Endodermal cell (in vitro differentiated cells): ENCODE data around the gene DNM1. TPM values are rescaled to one million over a fixed set of nuclear protein-coding genes. Genes with fewer than 3 reads are reported as not detected.

Experiments
- DNase-seq: peaks from one replicate; pipeline ENCODE4 v3.0.0-alpha.2; 2017
- H3K27ac ChIP-seq: 2 replicates; pipeline ENCODE4 v1.5.1; 2013; ENCODE audit warnings: mild to moderate bottlenecking, low read depth, low read length, moderate library complexity
- H3K27me3 ChIP-seq: 2 replicates; pipeline ENCODE4 v1.6.1; 2013; ENCODE audit warnings: mild to moderate bottlenecking, low read length, moderate library complexity; ENCODE audit not compliant: insufficient read depth, control insufficient read depth, poor library complexity, severe bottlenecking
- H3K36me3 ChIP-seq: 2 replicates; pipeline ENCODE4 v1.7.0; 2013; ENCODE audit warnings: mild to moderate bottlenecking, low read length, moderate library complexity; ENCODE audit not compliant: control insufficient read depth, insufficient read depth
- H3K4me1 ChIP-seq: one replicate; pipeline ENCODE4 v1.7.0; 2013; ENCODE audit warnings: low read length; ENCODE audit not compliant: control insufficient read depth, insufficient read depth
- H3K4me3 ChIP-seq: 2 replicates; pipeline ENCODE4 v1.5.1; 2013; ENCODE audit warnings: mild to moderate bottlenecking, low read length, moderate library complexity
- H3K9ac ChIP-seq: 2 replicates; pipeline ENCODE4 v1.6.1; 2013; ENCODE audit warnings: mild to moderate bottlenecking, low read length, moderate library complexity; ENCODE audit not compliant: poor library complexity, severe bottlenecking; ENCODE audit errors: extremely low read depth
- H3K9me3 ChIP-seq: 2 replicates; pipeline ENCODE4 v1.6.1; 2013; ENCODE audit warnings: mild to moderate bottlenecking, low read length, moderate library complexity; ENCODE audit not compliant: control insufficient read depth
- H3K27ac Mint-ChIP-seq: 2 replicates; pipeline ENCODE4 v1.8.0; 2020; ENCODE audit warnings: mixed read lengths
- H3K27me3 Mint-ChIP-seq: 2 replicates; pipeline ENCODE4 v1.8.0; 2021; ENCODE audit warnings: mild to moderate bottlenecking, mixed read lengths; ENCODE audit not compliant: insufficient read depth
- H3K36me3 Mint-ChIP-seq: 2 replicates; pipeline ENCODE4 v1.8.0; 2020; ENCODE audit warnings: low read depth, mixed read lengths
- H3K4me1 Mint-ChIP-seq: 2 replicates; pipeline ENCODE4 v1.8.0; 2020; ENCODE audit warnings: mixed read lengths
- H3K4me3 Mint-ChIP-seq: 2 replicates; pipeline ENCODE4 v1.8.0; 2020; ENCODE audit warnings: mild to moderate bottlenecking, moderate library complexity, mixed read lengths
- H3K9me3 Mint-ChIP-seq: 2 replicates; pipeline ENCODE4 v1.8.0; 2020; ENCODE audit warnings: mild to moderate bottlenecking, mixed read lengths
- WGBS, 2 experiments: methylation state at CpG; one replicate each; pipeline versions ENCODE4 v1.1.5 to v1.1.7; 2013; ENCODE audit warnings: missing lambda C conversion rate in 2 of 2, mixed read lengths in 1 of 2; ENCODE audit not compliant: insufficient coverage in 1 of 2, insufficient read length in 1 of 2; 5-methylcytosine and 5-hydroxymethylcytosine counted together
- total RNA-seq, 2 donors: library from RNA; stranded (reverse); fragmentation: NEBNext Ultra II Directional in 1 of 2; extraction: Animal tissue kit (Norgen Biotek cat#: 25700) in 1 of 2; gene quantifications; 2 replicates in 1 of 2; 3 replicates in 1 of 2; pipeline ENCODE4 v1.2.1, GENCODE V29; 2021
- TF ChIP-seq, protein P1 (sequence below): fragments of 200-600 bp; sonication (generic); conservative IDR thresholded peaks from 2 replicates; pipeline ENCODE4 v1.5.0; 2021; ENCODE audit warnings: antibody characterized with exemption, mild to moderate bottlenecking

Gene DNM1
- total RNA-seq, 2 donors from 2014 or later, result 55.8 to 147 TPM

- H3K9me3 ChIP-seq, result no peaks in the 10 kb centered on the region
- no peaks in the 10 kb centered on the region for H3K27me3 ChIP-seq
- Mint-ChIP-seq H3K4me3 (no peak overlapping the region), H3K4me1 (peaks cover 6% of the 10 kb centered on the region), H3K27ac (no peak overlapping the region), H3K36me3 (peaks cover 40% of the 10 kb centered on the region), H3K27me3 (no peaks in the 10 kb centered on the region), H3K9me3 (no peaks in the 10 kb centered on the region)
- no peak overlapping the region for H3K27ac ChIP-seq
- H3K36me3 ChIP-seq, result peaks cover 67% of the 10 kb centered on the region
- WGBS, 2 experiments, result 94 to 100% methylated on average over 2 to 3 of the region's 3 CpGs
- peak; percentile 36 for DNase-seq
- TF ChIP-seq, protein P1, sequence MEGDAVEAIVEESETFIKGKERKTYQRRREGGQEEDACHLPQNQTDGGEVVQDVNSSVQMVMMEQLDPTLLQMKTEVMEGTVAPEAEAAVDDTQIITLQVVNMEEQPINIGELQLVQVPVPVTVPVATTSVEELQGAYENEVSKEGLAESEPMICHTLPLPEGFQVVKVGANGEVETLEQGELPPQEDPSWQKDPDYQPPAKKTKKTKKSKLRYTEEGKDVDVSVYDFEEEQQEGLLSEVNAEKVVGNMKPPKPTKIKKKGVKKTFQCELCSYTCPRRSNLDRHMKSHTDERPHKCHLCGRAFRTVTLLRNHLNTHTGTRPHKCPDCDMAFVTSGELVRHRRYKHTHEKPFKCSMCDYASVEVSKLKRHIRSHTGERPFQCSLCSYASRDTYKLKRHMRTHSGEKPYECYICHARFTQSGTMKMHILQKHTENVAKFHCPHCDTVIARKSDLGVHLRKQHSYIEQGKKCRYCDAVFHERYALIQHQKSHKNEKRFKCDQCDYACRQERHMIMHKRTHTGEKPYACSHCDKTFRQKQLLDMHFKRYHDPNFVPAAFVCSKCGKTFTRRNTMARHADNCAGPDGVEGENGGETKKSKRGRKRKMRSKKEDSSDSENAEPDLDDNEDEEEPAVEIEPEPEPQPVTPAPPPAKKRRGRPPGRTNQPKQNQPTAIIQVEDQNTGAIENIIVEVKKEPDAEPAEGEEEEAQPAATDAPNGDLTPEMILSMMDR, result no peak
- no peaks in the 10 kb centered on the region for H3K4me1 ChIP-seq
- no peak overlapping the region for H3K4me3 ChIP-seq
- H3K9ac ChIP-seq, result no peak overlapping the region
Measured at GRCh38 chr9:128271112-128271511, 67.9 kb downstream of the DNM1 start.

GRCh38 chr9:128271512-128271911 is 68.3 kb downstream of the DNM1 start:
- Mint-ChIP-seq H3K9me3 (no peaks in the 10 kb centered on the region), H3K4me1 (peaks cover 6% of the 10 kb centered on the region), H3K36me3 (peaks cover 36% of the 10 kb centered on the region), H3K27me3 (no peaks in the 10 kb centered on the region), H3K27ac (no peak overlapping the region), H3K4me3 (no peak overlapping the region)
- H3K4me1 ChIP-seq, result no peaks in the 10 kb centered on the region
- no peak overlapping the region for H3K27ac ChIP-seq
- H3K36me3 ChIP-seq, result peaks cover 66% of the 10 kb centered on the region
- no peaks in the 10 kb centered on the region for H3K9me3 ChIP-seq
- WGBS, 2 experiments, result 95 to 100% methylated on average over 3 to 5 of the region's 5 CpGs
- no peak overlapping the region for H3K4me3 ChIP-seq
- H3K9ac ChIP-seq, result no peak overlapping the region
- TF ChIP-seq, protein P1, result no peak
- H3K27me3 ChIP-seq, result no peaks in the 10 kb centered on the region
- no peak for DNase-seq

- Mint-ChIP-seq H3K4me1 (peaks cover 14% of the 10 kb centered on the region), H3K27me3 (no peaks in the 10 kb centered on the region), H3K36me3 (peaks cover 20% of the 10 kb centered on the region), H3K9me3 (no peaks in the 10 kb centered on the region), H3K27ac (peak overlapping the region; percentile 66), H3K4me3 (peak overlapping the region; percentile 89)
- Histone ChIP-seq H3K9ac (peak overlapping the region; percentile 99), H3K9me3 (no peaks in the 10 kb centered on the region), H3K4me3 (peak overlapping the region; percentile 94), H3K4me1 (no peaks in the 10 kb centered on the region), H3K27me3 (no peaks in the 10 kb centered on the region), H3K27ac (no peak overlapping the region), H3K36me3 (peaks cover 44% of the 10 kb centered on the region)
- DNase-seq, result no peak
- TF ChIP-seq, protein P1, result no peak
- 94 to 95% methylated on average over 6 to 8 of the region's 8 CpGs for WGBS, 2 experiments
Measured at GRCh38 chr9:128274245-128274644, 71.1 kb downstream of the DNM1 start.
